ENCODE measurements around the gene EPS8L3. TPM values are rescaled to one million over a fixed set of nuclear protein-coding genes. Genes with fewer than 3 reads are reported as not detected.

Gene EPS8L3
- total RNA-seq, 1 experiment from 2014 or later = 0.96 TPM

DNA sequence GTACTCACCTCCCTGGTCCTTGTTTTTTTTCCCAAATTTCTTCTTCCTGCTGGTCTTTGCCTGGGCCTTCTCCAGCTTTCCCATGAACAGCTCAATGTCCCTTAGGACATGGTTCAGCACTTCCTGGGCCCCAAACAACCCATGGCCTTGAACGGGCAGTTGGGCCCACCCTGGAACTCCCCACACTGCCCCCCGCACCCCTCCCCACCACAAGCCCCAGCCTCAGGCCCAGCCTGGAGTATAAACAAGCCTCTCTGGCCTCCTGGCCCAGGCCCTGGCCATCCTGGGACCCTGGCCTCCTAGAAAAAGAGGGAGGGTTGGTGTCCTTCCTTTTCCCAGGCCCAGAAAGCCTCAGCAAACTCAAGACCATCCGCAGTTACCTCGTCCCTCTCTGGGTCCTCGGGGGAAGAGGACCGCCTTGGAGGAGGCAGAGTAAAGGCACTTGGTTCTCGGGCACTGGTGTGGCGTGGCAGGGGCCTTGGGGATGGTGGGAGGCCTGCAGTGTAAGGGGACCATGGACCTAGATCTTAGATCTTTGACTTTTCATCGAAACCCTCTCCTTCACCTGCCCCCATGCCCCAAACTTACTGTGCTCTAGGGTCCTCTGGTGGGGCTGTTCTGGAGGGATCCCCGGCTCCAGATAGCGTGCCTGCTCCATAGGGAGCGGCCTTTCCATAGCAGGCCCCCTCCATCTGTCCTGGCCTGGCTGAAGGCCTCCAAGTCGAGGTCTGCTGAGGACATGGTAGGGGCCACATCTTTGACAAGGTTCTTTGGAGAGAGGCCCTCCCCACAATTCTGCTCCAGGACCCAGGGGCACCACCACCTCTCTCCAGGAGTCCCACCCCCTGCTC is 5.6 kb downstream of the EPS8L3 start:
- Histone ChIP-seq H3K27ac (ENCODE audit: low read depth, low read length) (no peak overlapping the region), H3K4me1 (ENCODE audit: control insufficient read depth in 1 of 2, insufficient read depth in 2 of 2, low read length in 2 of 2) (peaks cover 0 to 6% of the 10 kb centered on the region in 2 experiments; a peak in 3 of 4 replicates), H3K9ac (ENCODE audit: low read length) (no peak overlapping the region), H3K27me3 (ENCODE audit: insufficient read depth, low read length) (no peaks in the 10 kb centered on the region), H3K36me3 (ENCODE audit: control insufficient read depth in 1 of 2, insufficient read depth in 2 of 2, low read length in 2 of 2) (no peaks in the 10 kb centered on the region), H2AFZ (ENCODE audit: low read depth, low read length, poor library complexity, severe bottlenecking) (no peak overlapping the region), H3K4me2 (ENCODE audit: low read length) (no peak overlapping the region), H3K4me3 (replicated peaks in 1 of 2; ENCODE audit: low read depth in 1 of 2, low read length in 2 of 2) (no peak overlapping the region), H4K20me1 (ENCODE audit: insufficient read depth) (no peaks in the 10 kb centered on the region), H3K79me2 (ENCODE audit: insufficient read depth, low read length) (no peaks in the 10 kb centered on the region), H3K9me2 (ENCODE audit: insufficient read depth) (no peaks in the 10 kb centered on the region), H3K9me3 (ENCODE audit: control insufficient read depth in 1 of 2, insufficient read depth in 1 of 2, low read depth in 1 of 2, low read length in 2 of 2) (no peaks in the 10 kb centered on the region)
- ATAC-seq = no peak
- no TSS peak for BruUV-seq (replicated peaks)
- ChIA-PET RAD21 (ENCODE audit: low non-redundant PET in 1 of 2, low total read pairs in 2 of 2, uncharacterized antibody in 2 of 2, unreplicated experiment in 2 of 2) (no interaction called here), POLR2A (no interaction called here), CTCF (no interaction called here)
- DNase-seq (ENCODE audit: low read depth, low spot score) = no peak
- intact Hi-C loops (cut with micrococcal nuclease) = no loop called here
- TF ChIP-seq CBX3 (IDR thresholded peaks at IDR 0.05; ENCODE audit: low read depth) (no peak), TCF7L2 (IDR thresholded peaks at IDR 0.05; ENCODE audit: borderline replicate concordance, extremely low read depth, insufficient read depth, insufficient read length) (no peak), ZNF274 (IDR thresholded peaks at IDR 0.05; ENCODE audit: low read depth, low read length) (no peak), RAD21 (IDR thresholded peaks at IDR 0.05; ENCODE audit: low read depth) (no peak), POLR2A (IDR thresholded peaks at IDR 0.05; ENCODE audit: borderline replicate concordance, extremely low read depth, insufficient read depth, insufficient read length) (no peak), JUND (IDR thresholded peaks at IDR 0.05) (no peak), ELF1 (IDR thresholded peaks at IDR 0.05; ENCODE audit: borderline replicate concordance, low read depth) (no peak), EZH2 (IDR thresholded peaks at IDR 0.05) (no peak), SRF (IDR thresholded peaks at IDR 0.05; ENCODE audit: low read depth) (no peak), CEBPB (IDR thresholded peaks at IDR 0.05; ENCODE audit: low read depth) (no peak), YY1 (IDR thresholded peaks at IDR 0.05; ENCODE audit: extremely low read depth, insufficient replicate concordance, low read depth, low read length) (no peak)
- TF ChIP-seq, protein P1, sequence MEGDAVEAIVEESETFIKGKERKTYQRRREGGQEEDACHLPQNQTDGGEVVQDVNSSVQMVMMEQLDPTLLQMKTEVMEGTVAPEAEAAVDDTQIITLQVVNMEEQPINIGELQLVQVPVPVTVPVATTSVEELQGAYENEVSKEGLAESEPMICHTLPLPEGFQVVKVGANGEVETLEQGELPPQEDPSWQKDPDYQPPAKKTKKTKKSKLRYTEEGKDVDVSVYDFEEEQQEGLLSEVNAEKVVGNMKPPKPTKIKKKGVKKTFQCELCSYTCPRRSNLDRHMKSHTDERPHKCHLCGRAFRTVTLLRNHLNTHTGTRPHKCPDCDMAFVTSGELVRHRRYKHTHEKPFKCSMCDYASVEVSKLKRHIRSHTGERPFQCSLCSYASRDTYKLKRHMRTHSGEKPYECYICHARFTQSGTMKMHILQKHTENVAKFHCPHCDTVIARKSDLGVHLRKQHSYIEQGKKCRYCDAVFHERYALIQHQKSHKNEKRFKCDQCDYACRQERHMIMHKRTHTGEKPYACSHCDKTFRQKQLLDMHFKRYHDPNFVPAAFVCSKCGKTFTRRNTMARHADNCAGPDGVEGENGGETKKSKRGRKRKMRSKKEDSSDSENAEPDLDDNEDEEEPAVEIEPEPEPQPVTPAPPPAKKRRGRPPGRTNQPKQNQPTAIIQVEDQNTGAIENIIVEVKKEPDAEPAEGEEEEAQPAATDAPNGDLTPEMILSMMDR (IDR thresholded peaks at IDR 0.05 in 2 of 3, conservative IDR thresholded peaks at IDR 0.05 in 1 of 3; ENCODE audit: borderline replicate concordance in 1 of 3, insufficient read depth in 1 of 3, low read depth in 2 of 3, low read length in 2 of 3) = no peak
- TF ChIP-seq, protein P2, sequence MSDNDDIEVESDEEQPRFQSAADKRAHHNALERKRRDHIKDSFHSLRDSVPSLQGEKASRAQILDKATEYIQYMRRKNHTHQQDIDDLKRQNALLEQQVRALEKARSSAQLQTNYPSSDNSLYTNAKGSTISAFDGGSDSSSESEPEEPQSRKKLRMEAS (IDR thresholded peaks at IDR 0.05) = no peak
- TF ChIP-seq, protein P3, sequence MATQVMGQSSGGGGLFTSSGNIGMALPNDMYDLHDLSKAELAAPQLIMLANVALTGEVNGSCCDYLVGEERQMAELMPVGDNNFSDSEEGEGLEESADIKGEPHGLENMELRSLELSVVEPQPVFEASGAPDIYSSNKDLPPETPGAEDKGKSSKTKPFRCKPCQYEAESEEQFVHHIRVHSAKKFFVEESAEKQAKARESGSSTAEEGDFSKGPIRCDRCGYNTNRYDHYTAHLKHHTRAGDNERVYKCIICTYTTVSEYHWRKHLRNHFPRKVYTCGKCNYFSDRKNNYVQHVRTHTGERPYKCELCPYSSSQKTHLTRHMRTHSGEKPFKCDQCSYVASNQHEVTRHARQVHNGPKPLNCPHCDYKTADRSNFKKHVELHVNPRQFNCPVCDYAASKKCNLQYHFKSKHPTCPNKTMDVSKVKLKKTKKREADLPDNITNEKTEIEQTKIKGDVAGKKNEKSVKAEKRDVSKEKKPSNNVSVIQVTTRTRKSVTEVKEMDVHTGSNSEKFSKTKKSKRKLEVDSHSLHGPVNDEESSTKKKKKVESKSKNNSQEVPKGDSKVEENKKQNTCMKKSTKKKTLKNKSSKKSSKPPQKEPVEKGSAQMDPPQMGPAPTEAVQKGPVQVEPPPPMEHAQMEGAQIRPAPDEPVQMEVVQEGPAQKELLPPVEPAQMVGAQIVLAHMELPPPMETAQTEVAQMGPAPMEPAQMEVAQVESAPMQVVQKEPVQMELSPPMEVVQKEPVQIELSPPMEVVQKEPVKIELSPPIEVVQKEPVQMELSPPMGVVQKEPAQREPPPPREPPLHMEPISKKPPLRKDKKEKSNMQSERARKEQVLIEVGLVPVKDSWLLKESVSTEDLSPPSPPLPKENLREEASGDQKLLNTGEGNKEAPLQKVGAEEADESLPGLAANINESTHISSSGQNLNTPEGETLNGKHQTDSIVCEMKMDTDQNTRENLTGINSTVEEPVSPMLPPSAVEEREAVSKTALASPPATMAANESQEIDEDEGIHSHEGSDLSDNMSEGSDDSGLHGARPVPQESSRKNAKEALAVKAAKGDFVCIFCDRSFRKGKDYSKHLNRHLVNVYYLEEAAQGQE (IDR thresholded peaks at IDR 0.05; ENCODE audit: low read depth) = no peak

Measured in HCT116 (cell line).